Measurements from ENCODE around the gene TSPYL6. TPM values are rescaled to one million over a fixed set of nuclear protein-coding genes. Genes with fewer than 3 reads are reported as not detected.

Gene TSPYL6
- total RNA-seq = not detected in 2 replicates

GRCh38 chr2:54256091-54256694 is at the start of gene TSPYL6:
TSPYL6 (minus strand) TSS chr2:54256229; CDS start chr2:54256151, 78 bp downstream.

Other genes with a start within 250 kb of the TSPYL6 start
- gene ACYP2, start 140.6 kb downstream of the TSPYL6 start, total RNA-seq = 4.1 and 4.7 TPM in 2 replicates
- 261 and 276 TPM in 2 replicates for gene SPTBN1, start 200.1 kb upstream of the TSPYL6 start, total RNA-seq